Brain microvascular endothelial cell (primary cell): ENCODE results near the gene REXO4.

Source experiments
- DNase-seq: peaks from one replicate; pipeline ENCODE4 v3.0.0-alpha.2; 2020
- H3K27ac ChIP-seq: fragments of 250-450 bp; sonication (Bioruptor Pico); 2 replicates; pipeline ENCODE4 v1.5.1; 2020; ENCODE audit warnings: mild to moderate bottlenecking, moderate library complexity
- H3K27me3 ChIP-seq: fragments of 250-450 bp; sonication (Bioruptor Pico); replicated peaks from 2 replicates; pipeline ENCODE4 v1.5.1; 2020; ENCODE audit warnings: mild to moderate bottlenecking
- H3K36me3 ChIP-seq: fragments of 250-450 bp; sonication (Bioruptor Pico); replicated peaks from 2 replicates; pipeline ENCODE4 v1.5.1; 2020; ENCODE audit warnings: mild to moderate bottlenecking
- H3K4me3 ChIP-seq: 2 replicates; pipeline ENCODE4 v1.5.1; 2011; ENCODE audit warnings: low read depth, mild to moderate bottlenecking, control low read depth, low read length, moderate library complexity
- CTCF ChIP-seq: IDR thresholded peaks from 2 replicates; pipeline ENCODE4 v1.5.1; 2011; ENCODE audit warnings: low read depth, mild to moderate bottlenecking, moderate library complexity, low read length, control low read depth, inconsistent platforms; ENCODE audit errors: missing control alignments
- in situ Hi-C: cut with HindIII; loops from 2 replicates; pipeline ENCODE4 v1.10.0; 2017; ENCODE audit warnings: low sequenced_read_pairs, low pct_ligation_motif_present

REXO4 gene

GRCh38 chr9:133424187-133424586 is 6.4 kb upstream of the REXO4 start:
- TF ChIP-seq CTCF = no peak
- in situ Hi-C loops = no loop called here
- Histone ChIP-seq H3K4me3 (no peak overlapping the region), H3K27me3 (peaks cover 11% of the 10 kb centered on the region), H3K27ac (no peak overlapping the region), H3K36me3 (no peaks in the 10 kb centered on the region)
- no peak for DNase-seq

- TF ChIP-seq CTCF = no peak
- H3K36me3 ChIP-seq = no peaks in the 10 kb centered on the region
- no peak for DNase-seq
- no peak overlapping the region for H3K27ac ChIP-seq
- peaks cover 9% of the 10 kb centered on the region for H3K27me3 ChIP-seq
- in situ Hi-C loops = no loop called here
- no peak overlapping the region for H3K4me3 ChIP-seq
Measured at GRCh38 chr9:133423216-133423615, 5.4 kb upstream of the REXO4 start.

GRCh38 chr9:133421615-133422542 is 4.1 kb upstream of the REXO4 start, which contains the start of gene ADAMTS13:
ADAMTS13 (plus strand) TSS chr9:133422367; CDS start chr9:133422444, 77 bp downstream.
- Histone ChIP-seq H3K36me3 (no peaks in the 10 kb centered on the region), H3K27ac (no peak within 1 kb of the TSS), H3K27me3 (no peaks in the 10 kb centered on the region), H3K4me3 (no peak within 1 kb of the TSS)
- in situ Hi-C loops = no loop called here
- no peak for DNase-seq
- peak; percentile 40 for TF ChIP-seq CTCF

- no peak for DNase-seq
- H3K27ac ChIP-seq = no peak overlapping the region
- in situ Hi-C loops = no loop called here
- no peak overlapping the region for H3K4me3 ChIP-seq
- no peak for TF ChIP-seq CTCF
- peaks cover 6% of the 10 kb centered on the region for H3K36me3 ChIP-seq
- no peaks in the 10 kb centered on the region for H3K27me3 ChIP-seq
Measured at GRCh38 chr9:133420392-133420827, 2.6 kb upstream of the REXO4 start.

- Histone ChIP-seq H3K36me3 (peaks cover 13% of the 10 kb centered on the region), H3K27me3 (no peaks in the 10 kb centered on the region), H3K27ac (no peak overlapping the region), H3K4me3 (no peak overlapping the region)
- DNase-seq = no peak
- no peak for TF ChIP-seq CTCF
- in situ Hi-C loops = no loop called here
Measured at GRCh38 chr9:133419005-133419404, 1.2 kb upstream of the REXO4 start.
